Panc1 (cell line): ENCODE data around the gene ATP8B3. TPM values are rescaled to one million over a fixed set of nuclear protein-coding genes. Genes with fewer than 3 reads are reported as not detected.

Experiments
- ATAC-seq: fragments of 200-7000 bp; cut with Tn5 transposase; 2 replicates; pipeline ENCODE4 v1.9.1; 2020; ENCODE audit warnings: mild to moderate bottlenecking, moderate library complexity
- BruUV-seq: library from RNA; stranded (reverse); fragments of 400-500 nt; replicated peaks from 2 replicates; lab custom pipeline; 2021; lab: Mats Ljungman, UMichigan
- CTCF ChIA-PET: fragments of 300-600 bp; sonication (Branson Sonifier 250); formaldehyde crosslinking; loops from one replicate; lab custom pipeline; 2022; ENCODE audit warnings: antibody characterized with exemption; lab: Charles Lee
- POLR2A ChIA-PET: fragments of 300-600 bp; sonication (Branson Sonifier 250); formaldehyde crosslinking; loops from one replicate; lab custom pipeline; 2022; ENCODE audit warnings: antibody characterized with exemption; lab: Charles Lee
- DNase-seq: peaks from one replicate; pipeline ENCODE4 v3.0.0-alpha.2; 2010; ENCODE audit warnings: low read depth, low spot score
- H3K27ac ChIP-seq: 2 replicates; pipeline ENCODE4 v1.5.1; 2011; ENCODE audit warnings: mild to moderate bottlenecking, low read length, inconsistent platforms
- H3K27me3 ChIP-seq: fragments of 200-500 bp; sonication (Bioruptor generic); 2 replicates; pipeline ENCODE4 v1.6.0; 2014; ENCODE audit warnings: low read length, inconsistent platforms; ENCODE audit not compliant: control insufficient read depth, insufficient read depth
- H3K36me3 ChIP-seq: fragments of 200-500 bp; sonication (Bioruptor generic); 2 replicates; pipeline ENCODE4 v1.5.1; 2014; ENCODE audit warnings: inconsistent platforms, mild to moderate bottlenecking, low read length, moderate library complexity; ENCODE audit not compliant: control insufficient read depth, insufficient read depth
- H3K4me1 ChIP-seq: 2 replicates; pipeline ENCODE4 v1.5.1; 2011; ENCODE audit warnings: inconsistent platforms, mild to moderate bottlenecking, low read length, moderate library complexity; ENCODE audit not compliant: control insufficient read depth, insufficient read depth
- H3K4me3 ChIP-seq, 2 experiments: 2 replicates each; pipeline ENCODE4 v1.5.1; 2011 to 2012; ENCODE audit warnings: low read depth in 2 of 2, low read length in 2 of 2, mild to moderate bottlenecking in 2 of 2, inconsistent platforms in 1 of 2, moderate library complexity in 1 of 2
- H3K9me3 ChIP-seq: fragments of 200-500 bp; sonication (Bioruptor generic); 2 replicates; pipeline ENCODE4 v1.5.1; 2014; ENCODE audit warnings: low read depth, mild to moderate bottlenecking, inconsistent platforms, low read length, moderate library complexity; ENCODE audit not compliant: control insufficient read depth, insufficient read depth
- CTCF ChIP-seq: fragments of 450-650 bp; IDR thresholded peaks from 2 replicates; pipeline ENCODE4 v1.5.1; 2017; ENCODE audit warnings: mild to moderate bottlenecking
- POLR2AphosphoS5 ChIP-seq: IDR thresholded peaks from 2 replicates; pipeline ENCODE4 v1.6.1; 2012; ENCODE audit warnings: mild to moderate bottlenecking, low read depth, low read length, moderate library complexity
- REST ChIP-seq, 2 experiments: IDR thresholded peaks; 2 replicates each; pipeline ENCODE4 v1.6.1; 2011 to 2012; ENCODE audit warnings: low read depth in 2 of 2, control low read depth in 1 of 2, low read length in 1 of 2, mild to moderate bottlenecking in 1 of 2, moderate library complexity in 1 of 2; ENCODE audit not compliant: insufficient read depth in 1 of 2
- SIN3A ChIP-seq: IDR thresholded peaks from 2 replicates; pipeline ENCODE4 v1.6.1; 2012; ENCODE audit warnings: low read depth, mild to moderate bottlenecking, low read length, moderate library complexity, borderline replicate concordance; ENCODE audit not compliant: insufficient read depth
- TCF7L2 ChIP-seq: IDR thresholded peaks from 2 replicates; pipeline ENCODE4 v1.6.1; 2011; ENCODE audit warnings: mild to moderate bottlenecking, low read depth, low read length, inconsistent platforms
- in situ Hi-C: cut with HindIII; loops from 2 replicates; pipeline ENCODE4 v1.10.0; 2016; ENCODE audit warnings: low sequenced_read_pairs, low pct_unique_long_range_greater_than_20kb
- intact Hi-C: fragments of 100-400 bp; cut with micrococcal nuclease; formaldehyde crosslinking; loops from one replicate; pipeline ENCODE4 v1.10.0; 2022; ENCODE audit not compliant: unreplicated experiment
- total RNA-seq: library from RNA; stranded (reverse); gene quantifications from one replicate; pipeline ENCODE4 v1.2.1, GENCODE V29; 2021; ENCODE audit not compliant: unreplicated experiment

The ATP8B3 gene
- total RNA-seq, 1 experiment from 2014 or later, result 67.7 TPM

- no peak for ATAC-seq
- peaks cover 16% of the 10 kb centered on the region; the same call in 1 of the 2 replicates for H3K4me1 ChIP-seq
- ChIA-PET CTCF (no interaction called here), POLR2A (no interaction called here)
- DNase-seq, result no peak
- intact Hi-C loops, result no loop called here
- H3K27me3 ChIP-seq, result no peaks in the 10 kb centered on the region
- H3K4me3 ChIP-seq, result peak overlapping the region; percentile 57 to 70
- in situ Hi-C loops, result no loop called here
- peak overlapping the region; percentile 88 for H3K27ac ChIP-seq
- H3K36me3 ChIP-seq, result no peaks in the 10 kb centered on the region
- no peaks in the 10 kb centered on the region for H3K9me3 ChIP-seq
- TSS peak; percentile 69 for BruUV-seq
- no peak for TF ChIP-seq SIN3A
- no peak for TF ChIP-seq POLR2AphosphoS5
- TF ChIP-seq TCF7L2, result no peak
- no peak for TF ChIP-seq CTCF
These were observed 1.5 kb downstream of the ATP8B3 start for GRCh38 chr19:1810439-1811160.

GRCh38 chr19:1809678-1810077 lies 2.4 kb downstream of the ATP8B3 start:
- Histone ChIP-seq H3K36me3 (no peaks in the 10 kb centered on the region), H3K4me3 (no peak overlapping the region), H3K27me3 (no peaks in the 10 kb centered on the region), H3K9me3 (no peaks in the 10 kb centered on the region), H3K27ac (no peak overlapping the region; the same call in 1 of the 2 replicates), H3K4me1 (peaks cover 12% of the 10 kb centered on the region; the same call in 1 of the 2 replicates)
- ChIA-PET CTCF (no interaction called here), POLR2A (no interaction called here)
- no TSS peak for BruUV-seq
- intact Hi-C loops, result no loop called here
- no peak for DNase-seq
- no peak for TF ChIP-seq SIN3A
- TF ChIP-seq CTCF, result no peak
- no peak for TF ChIP-seq REST (IDR thresholded peaks at IDR 0.05; ENCODE audit: insufficient read depth in 1 of 2, low read depth in 2 of 2, low read length in 1 of 2)
- no peak for TF ChIP-seq TCF7L2
- no peak for TF ChIP-seq POLR2AphosphoS5
- ATAC-seq, result no peak
- in situ Hi-C loops, result no loop called here
